ENCODE measurements around the gene NLE1. TPM values are rescaled to one million over a fixed set of nuclear protein-coding genes. Genes with fewer than 3 reads are reported as not detected.

The NLE1 gene
- polyA plus RNA-seq, 2 of the 4 experiments (the other 2 are of a cell fraction), result 19.3 to 29.7 TPM

- ChIA-PET POLR2A (interaction anchor here (0.5 kb wide), 1 partner anchor 415 kb away, joined by 3 read pairs; no protein-coding TSS in a partner anchor), CTCF (interaction anchor here (0.8 to 13.9 kb wide), 6 partner anchors 9 to 579 kb away, joined by 3 to 308 read pairs (median 3); partner anchors contain the start of genes RAD51D and SLFN12L)
- 6% methylated on average over 1 of the region's 1 CpG for WGBS (ENCODE audit: missing lambda C conversion rate)
- DNase-seq (ENCODE audit: low read depth in 1 of 2, low spot score in 1 of 2), result no peak
- TF ChIP-seq, protein P1, sequence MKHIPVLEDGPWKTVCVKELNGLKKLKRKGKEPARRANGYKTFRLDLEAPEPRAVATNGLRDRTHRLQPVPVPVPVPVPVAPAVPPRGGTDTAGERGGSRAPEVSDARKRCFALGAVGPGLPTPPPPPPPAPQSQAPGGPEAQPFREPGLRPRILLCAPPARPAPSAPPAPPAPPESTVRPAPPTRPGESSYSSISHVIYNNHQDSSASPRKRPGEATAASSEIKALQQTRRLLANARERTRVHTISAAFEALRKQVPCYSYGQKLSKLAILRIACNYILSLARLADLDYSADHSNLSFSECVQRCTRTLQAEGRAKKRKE (CRISPR knock-in tag; IDR thresholded peaks at IDR 0.05; ENCODE audit: low read depth), result no peak
- TF ChIP-seq, protein P2, sequence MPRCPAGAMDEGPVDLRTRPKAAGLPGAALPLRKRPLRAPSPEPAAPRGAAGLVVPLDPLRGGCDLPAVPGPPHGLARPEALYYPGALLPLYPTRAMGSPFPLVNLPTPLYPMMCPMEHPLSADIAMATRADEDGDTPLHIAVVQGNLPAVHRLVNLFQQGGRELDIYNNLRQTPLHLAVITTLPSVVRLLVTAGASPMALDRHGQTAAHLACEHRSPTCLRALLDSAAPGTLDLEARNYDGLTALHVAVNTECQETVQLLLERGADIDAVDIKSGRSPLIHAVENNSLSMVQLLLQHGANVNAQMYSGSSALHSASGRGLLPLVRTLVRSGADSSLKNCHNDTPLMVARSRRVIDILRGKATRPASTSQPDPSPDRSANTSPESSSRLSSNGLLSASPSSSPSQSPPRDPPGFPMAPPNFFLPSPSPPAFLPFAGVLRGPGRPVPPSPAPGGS (IDR thresholded peaks at IDR 0.05), result no peak
- no peak for TF ChIP-seq HOXB5 (CRISPR knock-in tag; IDR thresholded peaks at IDR 0.05)
- no peak for TF ChIP-seq BHLHE40 (IDR thresholded peaks at IDR 0.05; ENCODE audit: low read depth, low read length)
- no peak for TF ChIP-seq HOXB13 (CRISPR knock-in tag; IDR thresholded peaks at IDR 0.05; ENCODE audit: low read depth)
- no peak for TF ChIP-seq TP53 (CRISPR knock-in tag; IDR thresholded peaks at IDR 0.05)
- no peak for TF ChIP-seq SREBF2 (IDR thresholded peaks at IDR 0.05)
- no peak for TF ChIP-seq ZSCAN20 (CRISPR knock-in tag; IDR thresholded peaks at IDR 0.05)
- Histone ChIP-seq H3K9me3 (no peaks in the 10 kb centered on the region), H3K4me3 (no peak overlapping the region), H3K27ac (no peak overlapping the region), H3K4me2 (no peak overlapping the region), H3K4me1 (peaks cover 6% of the 10 kb centered on the region; the same call in 2 of the 3 replicates)
- ATAC-seq, result no peak
- no peak for FAIRE-seq
Observed at GRCh38 chr17:35167666-35168065, 25.6 kb upstream of the NLE1 start.

DNA sequence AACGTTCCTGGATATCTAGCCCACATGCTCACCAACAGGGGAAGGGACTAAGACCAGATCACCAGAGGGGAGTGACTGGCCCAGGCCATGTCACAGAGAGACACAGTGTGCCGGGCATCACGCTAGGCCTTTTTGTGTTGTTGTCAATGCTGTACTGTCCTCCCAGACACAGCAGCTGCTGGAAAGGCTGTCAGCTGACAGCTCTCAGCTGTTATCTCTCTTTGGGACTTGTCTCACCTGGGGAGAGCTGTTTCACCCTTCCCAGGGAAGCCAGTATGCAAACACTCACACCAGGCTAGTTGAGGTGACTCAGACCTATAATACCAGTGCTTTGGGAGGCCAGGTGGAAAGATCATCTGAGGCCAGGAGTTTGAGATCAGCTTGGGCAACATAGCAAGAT, 24.9 kb upstream of the NLE1 start:
- no peaks in the 10 kb centered on the region for H3K9me3 ChIP-seq
- H3K4me3 ChIP-seq, result no peak overlapping the region
- 39% methylated on average over 3 of the region's 3 CpGs for WGBS (ENCODE audit: missing lambda C conversion rate)
- H3K4me2 ChIP-seq, result no peak overlapping the region
- FAIRE-seq (no peak), ATAC-seq (no peak), DNase-seq (ENCODE audit: low read depth in 1 of 2, low spot score in 1 of 2) (no peak)
- ChIA-PET POLR2A (no interaction called here), CTCF (interaction anchor here (0.8 to 13.9 kb wide), 5 partner anchors 8 to 580 kb away, joined by 3 to 308 read pairs (median 3); partner anchors contain the start of genes RAD51D and SLFN12L)
- H3K27ac ChIP-seq, result no peak overlapping the region
- TF ChIP-seq CTCF (IDR thresholded peaks at IDR 0.05), result no peak
- TF ChIP-seq, protein P3, sequence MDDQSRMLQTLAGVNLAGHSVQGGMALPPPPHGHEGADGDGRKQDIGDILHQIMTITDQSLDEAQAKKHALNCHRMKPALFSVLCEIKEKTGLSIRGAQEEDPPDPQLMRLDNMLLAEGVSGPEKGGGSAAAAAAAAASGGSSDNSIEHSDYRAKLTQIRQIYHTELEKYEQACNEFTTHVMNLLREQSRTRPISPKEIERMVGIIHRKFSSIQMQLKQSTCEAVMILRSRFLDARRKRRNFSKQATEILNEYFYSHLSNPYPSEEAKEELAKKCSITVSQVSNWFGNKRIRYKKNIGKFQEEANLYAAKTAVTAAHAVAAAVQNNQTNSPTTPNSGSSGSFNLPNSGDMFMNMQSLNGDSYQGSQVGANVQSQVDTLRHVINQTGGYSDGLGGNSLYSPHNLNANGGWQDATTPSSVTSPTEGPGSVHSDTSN (IDR thresholded peaks at IDR 0.05), result no peak
- no peak for TF ChIP-seq TFCP2L1 (CRISPR knock-in tag; IDR thresholded peaks at IDR 0.05)
- TF ChIP-seq HMGXB4 (CRISPR knock-in tag; IDR thresholded peaks at IDR 0.05; ENCODE audit: borderline replicate concordance), result no peak
- no peak for TF ChIP-seq HDAC2 (IDR thresholded peaks at IDR 0.05)
- TF ChIP-seq ZSCAN20 (CRISPR knock-in tag; IDR thresholded peaks at IDR 0.05), result no peak
- no peak for TF ChIP-seq ESRRA (IDR thresholded peaks at IDR 0.05; ENCODE audit: borderline replicate concordance, low read length)
- peaks cover 6% of the 10 kb centered on the region; the same call in 2 of the 3 replicates for H3K4me1 ChIP-seq

DNA sequence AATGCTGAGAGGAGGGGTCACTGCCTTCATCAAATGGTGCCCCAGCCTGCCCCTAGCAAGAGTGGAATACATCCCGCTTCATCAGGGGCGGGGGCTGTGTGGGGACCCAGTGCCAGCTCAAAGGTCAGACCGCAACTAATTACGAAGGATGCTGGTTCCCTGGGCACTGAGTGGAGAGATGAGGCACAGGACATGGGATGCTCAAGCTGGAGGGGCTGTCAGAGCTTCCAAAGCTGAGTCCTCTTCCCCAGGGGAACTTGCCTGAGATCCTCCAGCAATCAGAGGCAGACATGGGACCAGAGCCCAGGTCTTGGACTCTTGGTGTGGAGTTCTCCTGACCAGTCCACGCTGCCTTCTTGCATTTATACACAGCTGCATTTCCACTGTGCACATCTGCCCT, 24.4 kb upstream of the NLE1 start:
- FAIRE-seq (no peak), ATAC-seq (no peak), DNase-seq (ENCODE audit: low read depth in 1 of 2, low spot score in 1 of 2) (no peak)
- Histone ChIP-seq H3K9me3 (no peaks in the 10 kb centered on the region), H3K4me3 (no peak overlapping the region), H3K4me2 (no peak overlapping the region), H3K4me1 (peaks cover 1% of the 10 kb centered on the region; the same call in 2 of the 3 replicates), H3K27ac (no peak overlapping the region)
- ChIA-PET POLR2A (interaction anchor here (0.6 kb wide), 1 partner anchor 1876 kb away, joined by 3 read pairs; no protein-coding TSS in a partner anchor), CTCF (interaction anchor here (2.9 to 13.9 kb wide), 2 partner anchors 8 to 372 kb away, joined by 9 to 308 read pairs; partner anchors contain the start of gene SLFN12L)
- WGBS (ENCODE audit: missing lambda C conversion rate), result 69% methylated on average over 5 of the region's 5 CpGs
- TF ChIP-seq USF2 (IDR thresholded peaks at IDR 0.05) (no peak), ZNF302 (CRISPR knock-in tag; IDR thresholded peaks at IDR 0.05) (no peak), CTCF (IDR thresholded peaks at IDR 0.05) (no peak), EHMT2 (IDR thresholded peaks at IDR 0.05; ENCODE audit: low read depth) (no peak), POLR2AphosphoS2 (conservative IDR thresholded peaks at IDR 0.05; ENCODE audit: low read length) (no peak)
- TF ChIP-seq, protein P2 (IDR thresholded peaks at IDR 0.05), result no peak
